A549 (cell line): Measurements from ENCODE around the gene OSBPL8. TPM values are rescaled to one million over a fixed set of nuclear protein-coding genes. Genes with fewer than 3 reads are reported as not detected.

Experiments used
- ATAC-seq, 2 experiments: fragments of 200-7000 bp in 1 of 2; fragments of >200 bp in 1 of 2; cut with Nextera tagmentation in 1 of 2; cut with Tn5 transposase in 1 of 2; 3 replicates each; pipeline versions ENCODE4 v1.8.0 to v1.9.1; 2018 to 2020; ENCODE audit warnings: mild to moderate bottlenecking in 1 of 2, moderate library complexity in 1 of 2
- CTCF ChIA-PET: fragments of 300-600 bp; sonication (Branson Sonifier 250); formaldehyde crosslinking; extraction: SDS; loops from one replicate; lab custom pipeline; 2021; ENCODE audit warnings: antibody characterized with exemption, inconsistent platforms; lab: Yijun Ruan, JAX
- POLR2A ChIA-PET: fragments of 350-600 bp; formaldehyde crosslinking; extraction: SDS; loops from one replicate; lab custom pipeline; 2021; ENCODE audit warnings: antibody characterized with exemption, inconsistent platforms; lab: Yijun Ruan, JAX
- DNase-seq, 2 experiments: peaks; one replicate each; pipeline versions ENCODE4 v3.0.0 to v3.0.0-alpha.2; 2011 to 2016; ENCODE audit warnings: low read depth in 1 of 2, low spot score in 1 of 2
- FAIRE-seq: peaks from 2 replicates; lab custom pipeline; 2011; peaks lifted over from hg19 to GRCh38; lab: Jason Lieb, UNC
- H3K27ac ChIP-seq, 2 experiments: fragments of >200 bp; sonication (Bioruptor Twin); formaldehyde crosslinking; 3 replicates each; pipeline ENCODE4 v1.5.1; 2016 to 2017
- H3K4me1 ChIP-seq: fragments of >200 bp; sonication (Bioruptor Twin); formaldehyde crosslinking; 3 replicates; pipeline ENCODE4 v1.6.1; 2016
- H3K4me2 ChIP-seq: fragments of >200 bp; sonication (Bioruptor Twin); formaldehyde crosslinking; 3 replicates; pipeline ENCODE4 v1.6.1; 2016
- H3K4me3 ChIP-seq: fragments of >200 bp; sonication (Bioruptor Twin); formaldehyde crosslinking; 3 replicates; pipeline ENCODE4 v1.5.1; 2016
- H3K9me3 ChIP-seq: fragments of >200 bp; sonication (Bioruptor Twin); formaldehyde crosslinking; 3 replicates; pipeline ENCODE4 v1.6.1; 2016
- BHLHE40 ChIP-seq: IDR thresholded peaks from 2 replicates; pipeline ENCODE4 v1.6.1; 2012; ENCODE audit warnings: low read depth, low read length, inconsistent platforms
- CBX2 ChIP-seq: fragments of 200-600 bp; sonication (generic); IDR thresholded peaks from 2 replicates; pipeline ENCODE4 v1.6.1; 2016; ENCODE audit warnings: low read depth, mild to moderate bottlenecking, borderline replicate concordance
- CHD4 ChIP-seq: fragments of 200-600 bp; sonication (generic); IDR thresholded peaks from 2 replicates; pipeline ENCODE4 v1.6.1; 2016; ENCODE audit warnings: antibody characterized with exemption, mild to moderate bottlenecking, borderline replicate concordance
- CTCF ChIP-seq: fragments of >200 bp; sonication (Bioruptor Twin); formaldehyde crosslinking; IDR thresholded peaks from 3 replicates; pipeline ENCODE4 v1.5.1; 2016
- EHF ChIP-seq: fragments of 250-450 bp; sonication (Bioruptor Pico); IDR thresholded peaks from 2 replicates; pipeline ENCODE4 v1.5.0; 2020; ENCODE audit warnings: mild to moderate bottlenecking
- ELK1 ChIP-seq: fragments of 150-350 bp; IDR thresholded peaks from 2 replicates; pipeline ENCODE4 v1.6.1; 2014; ENCODE audit warnings: low read depth, mild to moderate bottlenecking, low read length
- FOSB ChIP-seq: fragments of 250-450 bp; sonication (Bioruptor Pico); IDR thresholded peaks from 2 replicates; pipeline ENCODE4 v1.5.0; 2020; ENCODE audit warnings: mild to moderate bottlenecking, moderate library complexity
- FOXS1 ChIP-seq: fragments of 250-450 bp; sonication (Bioruptor Pico); IDR thresholded peaks from 2 replicates; pipeline ENCODE4 v1.5.0; 2020; ENCODE audit warnings: mild to moderate bottlenecking, moderate library complexity
- GATA3 ChIP-seq: IDR thresholded peaks from 2 replicates; pipeline ENCODE4 v1.6.1; 2012; ENCODE audit warnings: borderline replicate concordance
- KDM1A ChIP-seq: fragments of 200-600 bp; sonication (generic); IDR thresholded peaks from 2 replicates; pipeline ENCODE4 v1.6.1; 2016; ENCODE audit warnings: low read depth, mild to moderate bottlenecking
- KDM5A ChIP-seq: fragments of 200-600 bp; sonication (generic); IDR thresholded peaks from 2 replicates; pipeline ENCODE4 v1.6.1; 2016; ENCODE audit warnings: antibody characterized with exemption, mild to moderate bottlenecking
- MAX ChIP-seq: IDR thresholded peaks from 2 replicates; pipeline ENCODE4 v1.6.1; 2012
- MAZ ChIP-seq: fragments of 150-350 bp; IDR thresholded peaks from 2 replicates; pipeline ENCODE4 v1.6.1; 2014; ENCODE audit warnings: antibody characterized with exemption, low read depth, low read length, borderline replicate concordance
- MYC ChIP-seq: IDR thresholded peaks from 2 replicates; pipeline ENCODE4 v1.6.1; 2012; ENCODE audit warnings: mild to moderate bottlenecking, inconsistent platforms, low read length, improper control_type of control experiment, borderline replicate concordance
- NPAS2 ChIP-seq: fragments of 250-450 bp; sonication (Bioruptor Pico); IDR thresholded peaks from 2 replicates; pipeline ENCODE4 v1.8.0; 2022; ENCODE audit warnings: mild to moderate bottlenecking, moderate library complexity, borderline replicate concordance
- RAD21 ChIP-seq, 2 experiments: fragments of >200 bp in 1 of 2; sonication (Bioruptor Twin) in 1 of 2; formaldehyde crosslinking in 1 of 2; IDR thresholded peaks in 1 of 2; conservative IDR thresholded peaks in 1 of 2; 2 replicates in 1 of 2; 3 replicates in 1 of 2; pipeline ENCODE4 v1.6.1; 2012 to 2018; ENCODE audit warnings: inconsistent platforms in 1 of 2
- RARB ChIP-seq: fragments of 250-450 bp; sonication (Bioruptor Pico); IDR thresholded peaks from 2 replicates; pipeline ENCODE4 v1.8.0; 2021; ENCODE audit warnings: mild to moderate bottlenecking, moderate library complexity
- REST ChIP-seq: fragments of 200-600 bp; sonication (generic); IDR thresholded peaks from 2 replicates; pipeline ENCODE4 v1.6.1; 2016; ENCODE audit warnings: antibody characterized with exemption, mild to moderate bottlenecking, moderate library complexity
- RNF2 ChIP-seq: fragments of 200-600 bp; sonication (generic); IDR thresholded peaks from 2 replicates; pipeline ENCODE4 v1.6.1; 2016; ENCODE audit warnings: low read depth, mild to moderate bottlenecking, antibody characterized with exemption, moderate library complexity, borderline replicate concordance
- SMC3 ChIP-seq: fragments of >200 bp; sonication (Bioruptor Twin); formaldehyde crosslinking; IDR thresholded peaks from 3 replicates; pipeline ENCODE4 v1.6.1; 2018; ENCODE audit warnings: inconsistent platforms
- SREBF2 ChIP-seq: fragments of 450-650 bp; IDR thresholded peaks from 2 replicates; pipeline ENCODE4 v1.6.1; 2014; ENCODE audit warnings: mild to moderate bottlenecking, moderate library complexity
- TP53 ChIP-seq: fragments of 250-450 bp; sonication (Bioruptor Pico); IDR thresholded peaks from 2 replicates; pipeline ENCODE4 v1.5.0; 2021; ENCODE audit warnings: mild to moderate bottlenecking, moderate library complexity
- ZFP36 ChIP-seq: fragments of 450-650 bp; IDR thresholded peaks from 2 replicates; pipeline ENCODE4 v1.6.1; 2014; ENCODE audit warnings: borderline replicate concordance; ENCODE audit not compliant: partially characterized antibody
- ZNF302 ChIP-seq: fragments of 250-450 bp; sonication (Bioruptor Pico); IDR thresholded peaks from 2 replicates; pipeline ENCODE4 v1.9.0; 2021; ENCODE audit warnings: inconsistent platforms, mild to moderate bottlenecking, moderate library complexity
- WGBS: methylation state at CpG from one replicate; pipeline ENCODE4 v1.1.6; 2017; ENCODE audit errors: missing lambda C conversion rate; 5-methylcytosine and 5-hydroxymethylcytosine counted together
- polyA plus RNA-seq, 4 experiments: library from polyadenylated mRNA; depleted of rRNA in 3 of 4; stranded (reverse); fragments of >200 nt; fragmentation: RNase III in 1 of 4; extraction: RNeasy Plus Mini Kit Qiagen cat#74134 plus additional on column Dnase treatment in 1 of 4; gene quantifications; 2 replicates in 3 of 4; 3 replicates in 1 of 4; pipeline ENCODE4 v1.2.3, GENCODE V29; 2011 to 2017

Gene OSBPL8
- polyA plus RNA-seq, 2 of the 4 experiments (the other 2 are of a cell fraction): 15.4 to 43.2 TPM

- TF ChIP-seq REST (no peak), CHD4 (no peak), MAZ (no peak)
Measured at GRCh38 chr12:76310110-76310509, 249.5 kb downstream of the OSBPL8 start (continued).

- ChIA-PET CTCF (no interaction called here), POLR2A (no interaction called here)
- ATAC-seq (no peak), DNase-seq (no peak), FAIRE-seq (no peak)
- no peak overlapping the region for H3K27ac ChIP-seq
- TF ChIP-seq ZFP36: no peak
- TF ChIP-seq SMC3: no peak
- no peak for TF ChIP-seq EHF
- no peak for TF ChIP-seq FOXS1 (CRISPR knock-in tag)
- TF ChIP-seq KDM5A: no peak
- TF ChIP-seq CBX2: no peak
- no peak for TF ChIP-seq RAD21 (conservative IDR thresholded peaks at IDR 0.05 in 1 of 2, IDR thresholded peaks at IDR 0.05 in 1 of 2)
- no peak for TF ChIP-seq NPAS2 (CRISPR knock-in tag)
- no peak for TF ChIP-seq RNF2
- no peak for TF ChIP-seq GATA3
- no peak for TF ChIP-seq FOSB (CRISPR knock-in tag)
- no peak for TF ChIP-seq BHLHE40
- H3K9me3 ChIP-seq: no peaks in the 10 kb centered on the region
- H3K4me3 ChIP-seq: no peak overlapping the region
- peaks cover 32% of the 10 kb centered on the region for H3K4me1 ChIP-seq
- WGBS: 58% methylated on average over 3 of the region's 3 CpGs
- H3K4me2 ChIP-seq: no peak overlapping the region
Measured at GRCh38 chr12:76308866-76309265, 250.7 kb downstream of the OSBPL8 start.

GRCh38 chr12:76307083-76307482 lies 252.5 kb downstream of the OSBPL8 start:
- WGBS: 92% methylated on average over 1 of the region's 1 CpG
- H3K4me1 ChIP-seq: peaks cover 26% of the 10 kb centered on the region
- DNase-seq (no peak), ATAC-seq (no peak), FAIRE-seq (no peak)
- H3K4me3 ChIP-seq: no peak overlapping the region
- no peaks in the 10 kb centered on the region for H3K9me3 ChIP-seq
- ChIA-PET POLR2A (no interaction called here), CTCF (no interaction called here)
- H3K27ac ChIP-seq: no peak overlapping the region
- no peak overlapping the region for H3K4me2 ChIP-seq
- TF ChIP-seq CTCF: no peak
- no peak for TF ChIP-seq MAX
- no peak for TF ChIP-seq ELK1
- TF ChIP-seq KDM1A: no peak
- no peak for TF ChIP-seq CBX2
- no peak for TF ChIP-seq SREBF2
- TF ChIP-seq SMC3: no peak
- no peak for TF ChIP-seq MYC
- TF ChIP-seq ZNF302 (CRISPR knock-in tag): no peak
- no peak for TF ChIP-seq RARB (CRISPR knock-in tag)
- TF ChIP-seq TP53 (CRISPR knock-in tag): no peak
